ENCODE data around the gene STX3. TPM values are rescaled to one million over a fixed set of nuclear protein-coding genes. Genes with fewer than 3 reads are reported as not detected.

STX3 gene
- total and polyA plus RNA-seq, 2 experiments from 2014 or later: 19.0 to 65.5 TPM

DNA sequence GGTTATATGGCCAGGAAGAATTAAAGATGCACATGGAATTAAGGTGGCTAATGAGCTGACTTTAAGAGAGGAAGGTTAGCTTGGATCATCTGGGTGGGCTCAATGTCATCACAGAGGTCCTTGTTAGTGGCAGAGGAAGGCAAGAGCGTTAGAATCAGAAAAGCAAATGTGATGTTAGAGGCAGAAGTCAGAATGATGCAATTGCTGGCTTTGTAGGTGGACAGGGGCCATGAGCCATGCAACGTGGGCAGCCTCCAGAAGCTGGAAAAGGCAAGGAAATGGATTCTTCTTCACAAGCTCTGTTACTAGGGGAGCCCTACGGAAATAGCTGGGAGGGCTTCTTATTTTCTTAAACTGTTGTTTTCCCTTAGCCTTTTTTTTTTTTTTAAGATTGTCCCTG, 92.5 kb downstream of the STX3 start:
- Histone ChIP-seq H3K4me3 (no peak overlapping the region), H3K27ac (ENCODE audit: low read depth) (no peak overlapping the region), H3K4me2 (no peak overlapping the region), H4K20me1 (replicated peaks; ENCODE audit: insufficient read depth) (no peaks in the 10 kb centered on the region), H3F3A (replicated peaks; ENCODE audit: low read depth) (no peaks in the 10 kb centered on the region), H3K27me3 (ENCODE audit: insufficient read depth) (no peaks in the 10 kb centered on the region), H3K4me1 (ENCODE audit: insufficient read depth) (peaks cover 15% of the 10 kb centered on the region), H3K79me2 (replicated peaks; ENCODE audit: insufficient read depth) (no peaks in the 10 kb centered on the region), H3K9me2 (ENCODE audit: insufficient read depth) (0 out of 2 replicates have a peak, but pooled peaks cover 2% of the 10 kb centered on the region), H3K36me3 (ENCODE audit: insufficient read depth) (no peaks in the 10 kb centered on the region), H2AFZ (no peak overlapping the region)
- Mint-ChIP-seq H3K36me3 (ENCODE audit: low read depth) (no peaks in the 10 kb centered on the region), H3K4me1 (peaks cover 6% of the 10 kb centered on the region), H3K4me3 (no peak overlapping the region), H3K27me3 (ENCODE audit: insufficient read depth, low read depth, poor library complexity) (peaks cover 2% of the 10 kb centered on the region), H3K27ac (no peak overlapping the region), H3K9me3 (no peaks in the 10 kb centered on the region)
- ATAC-seq: no peak
- no peak for DNase-seq (ENCODE audit: low spot score)
- TF ChIP-seq JUNB (IDR thresholded peaks at IDR 0.05; ENCODE audit: unreplicated experiment): no peak
- TF ChIP-seq, protein P1, sequence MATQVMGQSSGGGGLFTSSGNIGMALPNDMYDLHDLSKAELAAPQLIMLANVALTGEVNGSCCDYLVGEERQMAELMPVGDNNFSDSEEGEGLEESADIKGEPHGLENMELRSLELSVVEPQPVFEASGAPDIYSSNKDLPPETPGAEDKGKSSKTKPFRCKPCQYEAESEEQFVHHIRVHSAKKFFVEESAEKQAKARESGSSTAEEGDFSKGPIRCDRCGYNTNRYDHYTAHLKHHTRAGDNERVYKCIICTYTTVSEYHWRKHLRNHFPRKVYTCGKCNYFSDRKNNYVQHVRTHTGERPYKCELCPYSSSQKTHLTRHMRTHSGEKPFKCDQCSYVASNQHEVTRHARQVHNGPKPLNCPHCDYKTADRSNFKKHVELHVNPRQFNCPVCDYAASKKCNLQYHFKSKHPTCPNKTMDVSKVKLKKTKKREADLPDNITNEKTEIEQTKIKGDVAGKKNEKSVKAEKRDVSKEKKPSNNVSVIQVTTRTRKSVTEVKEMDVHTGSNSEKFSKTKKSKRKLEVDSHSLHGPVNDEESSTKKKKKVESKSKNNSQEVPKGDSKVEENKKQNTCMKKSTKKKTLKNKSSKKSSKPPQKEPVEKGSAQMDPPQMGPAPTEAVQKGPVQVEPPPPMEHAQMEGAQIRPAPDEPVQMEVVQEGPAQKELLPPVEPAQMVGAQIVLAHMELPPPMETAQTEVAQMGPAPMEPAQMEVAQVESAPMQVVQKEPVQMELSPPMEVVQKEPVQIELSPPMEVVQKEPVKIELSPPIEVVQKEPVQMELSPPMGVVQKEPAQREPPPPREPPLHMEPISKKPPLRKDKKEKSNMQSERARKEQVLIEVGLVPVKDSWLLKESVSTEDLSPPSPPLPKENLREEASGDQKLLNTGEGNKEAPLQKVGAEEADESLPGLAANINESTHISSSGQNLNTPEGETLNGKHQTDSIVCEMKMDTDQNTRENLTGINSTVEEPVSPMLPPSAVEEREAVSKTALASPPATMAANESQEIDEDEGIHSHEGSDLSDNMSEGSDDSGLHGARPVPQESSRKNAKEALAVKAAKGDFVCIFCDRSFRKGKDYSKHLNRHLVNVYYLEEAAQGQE (IDR thresholded peaks at IDR 0.05; ENCODE audit: unreplicated experiment): no peak
- TF ChIP-seq, protein P2, sequence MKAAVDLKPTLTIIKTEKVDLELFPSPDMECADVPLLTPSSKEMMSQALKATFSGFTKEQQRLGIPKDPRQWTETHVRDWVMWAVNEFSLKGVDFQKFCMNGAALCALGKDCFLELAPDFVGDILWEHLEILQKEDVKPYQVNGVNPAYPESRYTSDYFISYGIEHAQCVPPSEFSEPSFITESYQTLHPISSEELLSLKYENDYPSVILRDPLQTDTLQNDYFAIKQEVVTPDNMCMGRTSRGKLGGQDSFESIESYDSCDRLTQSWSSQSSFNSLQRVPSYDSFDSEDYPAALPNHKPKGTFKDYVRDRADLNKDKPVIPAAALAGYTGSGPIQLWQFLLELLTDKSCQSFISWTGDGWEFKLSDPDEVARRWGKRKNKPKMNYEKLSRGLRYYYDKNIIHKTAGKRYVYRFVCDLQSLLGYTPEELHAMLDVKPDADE (IDR thresholded peaks at IDR 0.05): no peak
- no peak for TF ChIP-seq ZNF114 (CRISPR knock-in tag; IDR thresholded peaks at IDR 0.05)
- no peak for TF ChIP-seq CREB1 (CRISPR knock-in tag; IDR thresholded peaks at IDR 0.05; ENCODE audit: low read depth)
- no peak for TF ChIP-seq EZH2phosphoT487 (IDR thresholded peaks at IDR 0.05; ENCODE audit: unreplicated experiment)
- TF ChIP-seq EZH2 (IDR thresholded peaks at IDR 0.05; ENCODE audit: low read depth, unreplicated experiment): no peak
- TF ChIP-seq NANOG (IDR thresholded peaks at IDR 0.05; ENCODE audit: borderline replicate concordance): no peak
- TF ChIP-seq ZNF331 (CRISPR knock-in tag; IDR thresholded peaks at IDR 0.05; ENCODE audit: low read depth): no peak
- TF ChIP-seq, protein P3, sequence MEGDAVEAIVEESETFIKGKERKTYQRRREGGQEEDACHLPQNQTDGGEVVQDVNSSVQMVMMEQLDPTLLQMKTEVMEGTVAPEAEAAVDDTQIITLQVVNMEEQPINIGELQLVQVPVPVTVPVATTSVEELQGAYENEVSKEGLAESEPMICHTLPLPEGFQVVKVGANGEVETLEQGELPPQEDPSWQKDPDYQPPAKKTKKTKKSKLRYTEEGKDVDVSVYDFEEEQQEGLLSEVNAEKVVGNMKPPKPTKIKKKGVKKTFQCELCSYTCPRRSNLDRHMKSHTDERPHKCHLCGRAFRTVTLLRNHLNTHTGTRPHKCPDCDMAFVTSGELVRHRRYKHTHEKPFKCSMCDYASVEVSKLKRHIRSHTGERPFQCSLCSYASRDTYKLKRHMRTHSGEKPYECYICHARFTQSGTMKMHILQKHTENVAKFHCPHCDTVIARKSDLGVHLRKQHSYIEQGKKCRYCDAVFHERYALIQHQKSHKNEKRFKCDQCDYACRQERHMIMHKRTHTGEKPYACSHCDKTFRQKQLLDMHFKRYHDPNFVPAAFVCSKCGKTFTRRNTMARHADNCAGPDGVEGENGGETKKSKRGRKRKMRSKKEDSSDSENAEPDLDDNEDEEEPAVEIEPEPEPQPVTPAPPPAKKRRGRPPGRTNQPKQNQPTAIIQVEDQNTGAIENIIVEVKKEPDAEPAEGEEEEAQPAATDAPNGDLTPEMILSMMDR (conservative IDR thresholded peaks at IDR 0.05; ENCODE audit: low read depth in 2 of 2): no peak
- TF ChIP-seq, protein P4, sequence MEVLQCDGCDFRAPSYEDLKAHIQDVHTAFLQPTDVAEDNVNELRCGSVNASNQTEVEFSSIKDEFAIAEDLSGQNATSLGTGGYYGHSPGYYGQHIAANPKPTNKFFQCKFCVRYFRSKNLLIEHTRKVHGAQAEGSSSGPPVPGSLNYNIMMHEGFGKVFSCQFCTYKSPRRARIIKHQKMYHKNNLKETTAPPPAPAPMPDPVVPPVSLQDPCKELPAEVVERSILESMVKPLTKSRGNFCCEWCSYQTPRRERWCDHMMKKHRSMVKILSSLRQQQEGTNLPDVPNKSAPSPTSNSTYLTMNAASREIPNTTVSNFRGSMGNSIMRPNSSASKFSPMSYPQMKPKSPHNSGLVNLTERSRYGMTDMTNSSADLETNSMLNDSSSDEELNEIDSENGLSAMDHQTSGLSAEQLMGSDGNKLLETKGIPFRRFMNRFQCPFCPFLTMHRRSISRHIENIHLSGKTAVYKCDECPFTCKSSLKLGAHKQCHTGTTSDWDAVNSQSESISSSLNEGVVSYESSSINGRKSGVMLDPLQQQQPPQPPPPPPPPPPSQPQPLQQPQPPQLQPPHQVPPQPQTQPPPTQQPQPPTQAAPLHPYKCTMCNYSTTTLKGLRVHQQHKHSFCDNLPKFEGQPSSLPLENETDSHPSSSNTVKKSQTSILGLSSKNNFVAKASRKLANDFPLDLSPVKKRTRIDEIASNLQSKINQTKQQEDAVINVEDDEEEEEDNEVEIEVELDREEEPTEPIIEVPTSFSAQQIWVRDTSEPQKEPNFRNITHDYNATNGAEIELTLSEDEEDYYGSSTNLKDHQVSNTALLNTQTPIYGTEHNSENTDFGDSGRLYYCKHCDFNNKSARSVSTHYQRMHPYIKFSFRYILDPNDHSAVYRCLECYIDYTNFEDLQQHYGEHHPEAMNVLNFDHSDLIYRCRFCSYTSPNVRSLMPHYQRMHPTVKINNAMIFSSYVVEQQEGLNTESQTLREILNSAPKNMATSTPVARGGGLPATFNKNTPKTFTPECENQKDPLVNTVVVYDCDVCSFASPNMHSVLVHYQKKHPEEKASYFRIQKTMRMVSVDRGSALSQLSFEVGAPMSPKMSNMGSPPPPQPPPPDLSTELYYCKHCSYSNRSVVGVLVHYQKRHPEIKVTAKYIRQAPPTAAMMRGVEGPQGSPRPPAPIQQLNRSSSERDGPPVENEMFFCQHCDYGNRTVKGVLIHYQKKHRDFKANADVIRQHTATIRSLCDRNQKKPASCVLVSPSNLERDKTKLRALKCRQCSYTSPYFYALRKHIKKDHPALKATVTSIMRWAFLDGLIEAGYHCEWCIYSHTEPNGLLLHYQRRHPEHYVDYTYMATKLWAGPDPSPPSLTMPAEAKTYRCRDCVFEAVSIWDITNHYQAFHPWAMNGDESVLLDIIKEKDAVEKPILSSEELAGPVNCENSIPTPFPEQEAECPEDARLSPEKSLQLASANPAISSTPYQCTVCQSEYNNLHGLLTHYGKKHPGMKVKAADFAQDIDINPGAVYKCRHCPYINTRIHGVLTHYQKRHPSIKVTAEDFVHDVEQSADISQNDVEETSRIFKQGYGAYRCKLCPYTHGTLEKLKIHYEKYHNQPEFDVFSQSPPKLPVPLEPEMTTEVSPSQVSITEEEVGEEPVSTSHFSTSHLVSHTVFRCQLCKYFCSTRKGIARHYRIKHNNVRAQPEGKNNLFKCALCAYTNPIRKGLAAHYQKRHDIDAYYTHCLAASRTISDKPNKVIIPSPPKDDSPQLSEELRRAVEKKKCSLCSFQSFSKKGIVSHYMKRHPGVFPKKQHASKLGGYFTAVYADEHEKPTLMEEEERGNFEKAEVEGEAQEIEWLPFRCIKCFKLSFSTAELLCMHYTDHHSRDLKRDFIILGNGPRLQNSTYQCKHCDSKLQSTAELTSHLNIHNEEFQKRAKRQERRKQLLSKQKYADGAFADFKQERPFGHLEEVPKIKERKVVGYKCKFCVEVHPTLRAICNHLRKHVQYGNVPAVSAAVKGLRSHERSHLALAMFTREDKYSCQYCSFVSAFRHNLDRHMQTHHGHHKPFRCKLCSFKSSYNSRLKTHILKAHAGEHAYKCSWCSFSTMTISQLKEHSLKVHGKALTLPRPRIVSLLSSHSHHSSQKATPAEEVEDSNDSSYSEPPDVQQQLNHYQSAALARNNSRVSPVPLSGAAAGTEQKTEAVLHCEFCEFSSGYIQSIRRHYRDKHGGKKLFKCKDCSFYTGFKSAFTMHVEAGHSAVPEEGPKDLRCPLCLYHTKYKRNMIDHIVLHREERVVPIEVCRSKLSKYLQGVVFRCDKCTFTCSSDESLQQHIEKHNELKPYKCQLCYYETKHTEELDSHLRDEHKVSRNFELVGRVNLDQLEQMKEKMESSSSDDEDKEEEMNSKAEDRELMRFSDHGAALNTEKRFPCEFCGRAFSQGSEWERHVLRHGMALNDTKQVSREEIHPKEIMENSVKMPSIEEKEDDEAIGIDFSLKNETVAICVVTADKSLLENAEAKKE (CRISPR knock-in tag; IDR thresholded peaks at IDR 0.05): no peak
- TF ChIP-seq STAT1 (IDR thresholded peaks at IDR 0.05; ENCODE audit: unreplicated experiment): no peak
- no peak for TF ChIP-seq POLR2AphosphoS5 (IDR thresholded peaks at IDR 0.05; ENCODE audit: low read depth)
